IMR-90 (cell line): ENCODE data around the gene SPATA13. TPM values are rescaled to one million over a fixed set of nuclear protein-coding genes. Genes with fewer than 3 reads are reported as not detected.

Source experiments
- ATAC-seq: fragments of 200-7000 bp; cut with Tn5 transposase; 2 replicates; pipeline ENCODE4 v1.9.1; 2020; ENCODE audit warnings: low read depth, mild to moderate bottlenecking, moderate library complexity
- BruUV-seq: library from RNA; stranded (reverse); fragments of 400-500 nt; replicated peaks from 2 replicates; lab custom pipeline; 2021; lab: Mats Ljungman, UMichigan
- CTCF ChIA-PET: fragments of 300-600 bp; formaldehyde crosslinking; extraction: SDS; loops from one replicate; lab custom pipeline; 2021; ENCODE audit warnings: antibody characterized with exemption; lab: Yijun Ruan, JAX
- POLR2A ChIA-PET: fragments of 300-600 bp; sonication (Branson Sonifier 250); formaldehyde crosslinking; loops from one replicate; lab custom pipeline; 2022; ENCODE audit warnings: antibody characterized with exemption; ENCODE audit not compliant: unreplicated experiment; lab: Charles Lee
- DNase-seq: peaks from one replicate; pipeline ENCODE4 v3.0.0; 2013
- H2AFZ ChIP-seq: replicated peaks from 2 replicates; pipeline ENCODE3; 2013; ENCODE audit warnings: low read length, mild to moderate bottlenecking; ENCODE audit not compliant: poor library complexity
- H2AK5ac ChIP-seq: 2 replicates; pipeline ENCODE4 v1.6.1; 2013; ENCODE audit warnings: low read depth, low read length, inconsistent platforms
- H2AK9ac ChIP-seq: replicated peaks from 2 replicates; pipeline ENCODE3; 2013; ENCODE audit warnings: mild to moderate bottlenecking, low read depth, low read length, moderate library complexity; ENCODE audit not compliant: poor library complexity
- H2BK120ac ChIP-seq: 2 replicates; pipeline ENCODE4 v1.6.1; 2013; ENCODE audit warnings: low read depth, low read length, inconsistent platforms
- H2BK15ac ChIP-seq: 3 replicates; pipeline ENCODE4 v1.6.1; 2013; ENCODE audit warnings: low read depth, low read length, inconsistent platforms
- H2BK20ac ChIP-seq: 2 replicates; pipeline ENCODE4 v1.6.1; 2013; ENCODE audit warnings: low read depth, mild to moderate bottlenecking, inconsistent platforms, low read length, moderate library complexity
- H2BK5ac ChIP-seq: 2 replicates; pipeline ENCODE4 v1.6.1; 2013; ENCODE audit warnings: mild to moderate bottlenecking, low read depth, low read length, inconsistent platforms; ENCODE audit not compliant: poor library complexity, severe bottlenecking
- H3K14ac ChIP-seq: replicated peaks from 2 replicates; pipeline ENCODE4 v1.6.1; 2013; ENCODE audit warnings: low read depth, low read length, inconsistent platforms
- H3K18ac ChIP-seq: 2 replicates; pipeline ENCODE4 v1.6.1; 2013; ENCODE audit warnings: low read depth, low read length, control low read depth
- H3K23ac ChIP-seq: 2 replicates; pipeline ENCODE4 v1.6.1; 2013; ENCODE audit warnings: low read depth, low read length, inconsistent platforms
- H3K27ac ChIP-seq: 2 replicates; pipeline ENCODE4 v1.5.1; 2013; ENCODE audit warnings: mild to moderate bottlenecking, control low read depth, low read length; ENCODE audit not compliant: insufficient read depth
- H3K27me3 ChIP-seq: 2 replicates; pipeline ENCODE4 v1.6.1; 2013; ENCODE audit warnings: low read length; ENCODE audit not compliant: control insufficient read depth, insufficient read depth
- H3K36me3 ChIP-seq: 2 replicates; pipeline ENCODE4 v1.6.1; 2013; ENCODE audit warnings: low read length, mixed read lengths; ENCODE audit not compliant: control insufficient read depth, insufficient read depth
- H3K4ac ChIP-seq: 2 replicates; pipeline ENCODE4 v1.6.1; 2013; ENCODE audit warnings: low read depth, low read length, inconsistent platforms
- H3K4me1 ChIP-seq: 2 replicates; pipeline ENCODE4 v1.6.1; 2013; ENCODE audit warnings: low read length, mixed read lengths; ENCODE audit not compliant: control insufficient read depth, insufficient read depth
- H3K4me2 ChIP-seq: 2 replicates; pipeline ENCODE4 v1.6.1; 2013; ENCODE audit warnings: low read depth, mild to moderate bottlenecking, control low read depth, low read length, moderate library complexity
- H3K4me3 ChIP-seq: 2 replicates; pipeline ENCODE4 v1.5.1; 2013; ENCODE audit warnings: low read depth, mild to moderate bottlenecking, control low read depth, low read length, moderate library complexity; ENCODE audit not compliant: insufficient read depth
- H3K56ac ChIP-seq: 2 replicates; pipeline ENCODE4 v1.6.1; 2013; ENCODE audit warnings: low read length, inconsistent platforms; ENCODE audit not compliant: insufficient read depth; ENCODE audit errors: extremely low read depth
- H3K79me1 ChIP-seq, 2 experiments: 2 replicates each; pipeline ENCODE4 v1.6.1; 2013; ENCODE audit warnings: low read length in 2 of 2, inconsistent platforms in 1 of 2, low read depth in 1 of 2
- H3K9ac ChIP-seq: 2 replicates; pipeline ENCODE4 v1.6.1; 2013; ENCODE audit warnings: low read depth, low read length, control low read depth
- H3K9me1 ChIP-seq: 2 replicates; pipeline ENCODE4 v1.6.1; 2013; ENCODE audit warnings: low read length, inconsistent platforms; ENCODE audit not compliant: insufficient read depth
- H3K9me3 ChIP-seq: 2 replicates; pipeline ENCODE4 v1.6.1; 2013; ENCODE audit warnings: low read length; ENCODE audit not compliant: control insufficient read depth, insufficient read depth
- H4K20me1 ChIP-seq: 2 replicates; pipeline ENCODE4 v1.6.1; 2013; ENCODE audit warnings: low read length, inconsistent platforms; ENCODE audit not compliant: insufficient read depth
- H4K5ac ChIP-seq: 2 replicates; pipeline ENCODE4 v1.6.1; 2013; ENCODE audit warnings: mild to moderate bottlenecking, low read depth, low read length, control low read depth
- H4K8ac ChIP-seq, 2 experiments: 2 replicates each; pipeline ENCODE4 v1.6.1; 2013; ENCODE audit warnings: low read depth in 2 of 2, low read length in 2 of 2, control low read depth in 1 of 2, inconsistent platforms in 1 of 2
- H4K91ac ChIP-seq: 2 replicates; pipeline ENCODE4 v1.6.1; 2013; ENCODE audit warnings: low read depth, low read length, inconsistent platforms; ENCODE audit not compliant: insufficient read depth
- BHLHE40 ChIP-seq: fragments of 150-350 bp; IDR thresholded peaks from 2 replicates; pipeline ENCODE4 v1.6.1; 2016; ENCODE audit warnings: mild to moderate bottlenecking, low read depth, low read length
- CHD1 ChIP-seq: IDR thresholded peaks from 2 replicates; pipeline ENCODE4 v1.6.1; 2012; ENCODE audit warnings: low read depth, low read length, improper control_type of control experiment
- ELK1 ChIP-seq: fragments of 150-350 bp; IDR thresholded peaks from 2 replicates; pipeline ENCODE4 v1.6.1; 2016; ENCODE audit warnings: low read depth, mild to moderate bottlenecking, low read length, moderate library complexity, borderline replicate concordance
- FOS ChIP-seq: fragments of 150-350 bp; IDR thresholded peaks from 2 replicates; pipeline ENCODE4 v1.6.1; 2016; ENCODE audit warnings: low read depth, low read length
- MAZ ChIP-seq: IDR thresholded peaks from 2 replicates; pipeline ENCODE4 v1.6.1; 2012; ENCODE audit warnings: low read depth, mild to moderate bottlenecking, low read length, improper control_type of control experiment, moderate library complexity, borderline replicate concordance
- MXI1 ChIP-seq: IDR thresholded peaks from 2 replicates; pipeline ENCODE4 v1.6.1; 2012; ENCODE audit warnings: low read depth, mild to moderate bottlenecking, low read length, moderate library complexity, borderline replicate concordance
- POLR2A ChIP-seq: IDR thresholded peaks from 2 replicates; pipeline ENCODE4 v1.6.1; 2012; ENCODE audit warnings: mild to moderate bottlenecking, low read depth, low read length
- RFX5 ChIP-seq: IDR thresholded peaks from 2 replicates; pipeline ENCODE4 v1.8.0; 2012; ENCODE audit warnings: low read depth, mild to moderate bottlenecking, low read length, moderate library complexity
- SMC3 ChIP-seq: fragments of 150-350 bp; IDR thresholded peaks from 2 replicates; pipeline ENCODE4 v1.6.1; 2016; ENCODE audit warnings: low read depth, mild to moderate bottlenecking, antibody characterized with exemption, low read length, moderate library complexity
- WGBS, 2 experiments: methylation state at CpG; one replicate each; pipeline versions ENCODE4 v1.1.5 to v1.1.7; 2013; ENCODE audit warnings: missing lambda C conversion rate in 2 of 2; ENCODE audit not compliant: insufficient read length in 1 of 2; ENCODE audit errors: extremely low coverage in 2 of 2; 5-methylcytosine and 5-hydroxymethylcytosine counted together
- dilution Hi-C: fragments of 300-500 bp; cut with HindIII; formaldehyde crosslinking; loops from one replicate; pipeline ENCODE4 v1.14.3; 2018; ENCODE audit warnings: low sequenced_read_pairs; ENCODE audit not compliant: unreplicated experiment
- in situ Hi-C: fragments of 300-500 bp; cut with MboI; formaldehyde crosslinking; loops from 3 replicates; pipeline ENCODE4 v1.14.3; 2019; ENCODE audit warnings: low sequenced_read_pairs, inconsistent platforms, mixed read lengths
- intact Hi-C: fragments of 100-400 bp; cut with micrococcal nuclease; formaldehyde crosslinking; loops from 2 replicates; pipeline ENCODE4 v1.10.0; 2022
- polyA plus RNA-seq, 3 experiments: library from polyadenylated mRNA; depleted of rRNA; stranded (reverse); fragments of >200 nt; gene quantifications; 2 replicates each; pipeline ENCODE4 v1.2.3, GENCODE V29; 2012; ENCODE audit warnings: low replicate concordance in 1 of 3
- total RNA-seq: library from RNA; depleted of rRNA; stranded (reverse); fragments of >200 nt; gene quantifications from 2 replicates; pipeline ENCODE4 v1.2.3, GENCODE V29; 2012

Gene SPATA13
- total and polyA plus RNA-seq, 2 of the 4 experiments (the other 2 are of a cell fraction): 10.5 to 12.5 TPM

GRCh38 chr13:24355103-24355502, 194.6 kb downstream of the SPATA13 start:
- BruUV-seq: no TSS peak
- in situ Hi-C loops: no loop called here
- intact Hi-C loops: no loop called here

More at GRCh38 chr13:24355103-24355502, 194.6 kb downstream of the SPATA13 start:
- Histone ChIP-seq H2BK20ac (no peak overlapping the region), H2BK5ac (no peak overlapping the region), H3K4me1 (no peaks in the 10 kb centered on the region), H4K91ac (no peak overlapping the region), H2AFZ (no peak overlapping the region), H4K8ac (no peak overlapping the region), H2BK120ac (no peak overlapping the region), H3K79me1 (no peaks in the 10 kb centered on the region), H3K4me3 (no peak overlapping the region), H3K27ac (no peak overlapping the region), H3K36me3 (no peaks in the 10 kb centered on the region), H3K23ac (no peak overlapping the region), H3K9ac (no peak overlapping the region), H3K14ac (no peak overlapping the region), H3K56ac (no peak overlapping the region), H3K18ac (no peak overlapping the region), H3K9me3 (peaks cover 4% of the 10 kb centered on the region; the same call in 1 of the 2 replicates), H2AK5ac (no peak overlapping the region), H3K9me1 (peaks cover 10% of the 10 kb centered on the region), H4K5ac (no peak overlapping the region), H3K4me2 (no peak overlapping the region), H3K27me3 (peaks cover 5% of the 10 kb centered on the region; the same call in 1 of the 2 replicates), H2AK9ac (no peak overlapping the region), H4K20me1 (no peaks in the 10 kb centered on the region), H2BK15ac (no peak overlapping the region), H3K4ac (no peak overlapping the region)
- DNase-seq: no peak
- ATAC-seq: no peak
- dilution Hi-C loops: no loop called here
- no peak for TF ChIP-seq CHD1
- TF ChIP-seq MAZ: no peak
- no peak for TF ChIP-seq BHLHE40
- TF ChIP-seq ELK1: no peak
- no peak for TF ChIP-seq RFX5
- TF ChIP-seq POLR2A: no peak
- no peak for TF ChIP-seq FOS
- no peak for TF ChIP-seq SMC3
- no peak for TF ChIP-seq MXI1
- ChIA-PET CTCF (no interaction called here), POLR2A (no interaction called here)
- WGBS, 2 experiments: no CpG with 5 or more reads among the region's 13 CpGs
